AG04450 (cell line): ENCODE data around the gene NPY1R. TPM values are rescaled to one million over a fixed set of nuclear protein-coding genes. Genes with fewer than 3 reads are reported as not detected.

Experiments
- CTCF ChIA-PET: fragments of 300-600, 350-600 bp; formaldehyde crosslinking; extraction: SDS; loops from one replicate; lab custom pipeline; 2022; ENCODE audit warnings: antibody characterized with exemption, inconsistent platforms; lab: Charles Lee
- POLR2A ChIA-PET: fragments of 350-600 bp; formaldehyde crosslinking; extraction: SDS; loops from one replicate; lab custom pipeline; 2021; ENCODE audit warnings: antibody characterized with exemption, inconsistent platforms; lab: Yijun Ruan, JAX
- DNase-seq: peaks from one replicate; pipeline ENCODE4 v3.0.0-alpha.2; 2011; ENCODE audit warnings: low read depth, low spot score
- H3K27ac ChIP-seq: one replicate; pipeline ENCODE4 v1.5.1; 2012; ENCODE audit warnings: low read depth, low read length, control low read depth
- H3K27me3 ChIP-seq: one replicate; pipeline ENCODE4 v1.6.0; 2012; ENCODE audit warnings: low read length; ENCODE audit not compliant: control insufficient read depth, insufficient read depth
- H3K4me3 ChIP-seq: 2 replicates; pipeline ENCODE4 v1.5.1; 2011; ENCODE audit warnings: mild to moderate bottlenecking, low read depth, low read length, control low read depth
- H3K9me3 ChIP-seq: 2 replicates; pipeline ENCODE4 v1.5.1; 2012; ENCODE audit warnings: low read length; ENCODE audit not compliant: control insufficient read depth, insufficient read depth
- polyA plus RNA-seq: library from polyadenylated mRNA; depleted of rRNA; stranded (reverse); fragments of >200 nt; gene quantifications from 2 replicates; pipeline ENCODE4 v1.2.3, GENCODE V29; 2011
- TF ChIP-seq, protein P1 (sequence below): IDR thresholded peaks from 2 replicates; pipeline ENCODE4 v1.5.1; 2011; ENCODE audit warnings: low read depth, low read length, control low read depth, inconsistent platforms

Gene NPY1R
- polyA plus RNA-seq, 1 experiment, result not detected

DNA sequence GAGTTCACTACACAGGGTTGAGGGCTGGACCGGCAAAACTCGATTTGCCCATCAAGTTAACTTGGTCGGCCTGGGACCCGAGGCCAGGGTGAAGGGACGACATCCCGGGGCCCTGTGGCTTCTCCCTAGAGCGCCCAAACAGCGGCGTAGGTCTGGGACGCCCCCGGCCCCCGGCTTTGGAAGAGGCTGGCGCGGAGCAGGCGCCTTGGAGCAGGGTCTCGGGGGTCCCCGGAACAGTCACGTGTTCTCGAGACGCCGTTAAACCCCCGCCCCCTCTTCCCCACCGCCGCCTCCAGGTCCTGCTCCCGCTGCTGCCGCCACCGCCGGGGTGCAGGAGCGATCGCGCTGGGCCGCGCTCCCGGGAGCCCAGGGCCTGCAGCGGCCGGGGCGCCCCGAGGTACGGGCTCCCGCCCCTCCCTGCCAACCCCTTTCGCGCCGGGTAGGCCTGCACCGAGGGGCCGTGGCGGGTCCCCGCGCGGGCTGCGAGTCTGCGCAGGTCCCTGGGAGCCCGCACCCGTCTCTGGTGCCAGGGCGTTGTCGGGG is 11.3 kb upstream of the NPY1R start, which contains the start of gene NPY5R:
TSS of gene NPY5R (plus strand) at position 289 of the 543 bp plus-strand sequence. CDS start 6,382 bp downstream, outside the sequence.
- Histone ChIP-seq H3K9me3 (no peaks in the 10 kb centered on the region), H3K27me3 (peaks cover 10% of the 10 kb centered on the region), H3K4me3 (no peak within 1 kb of the TSS), H3K27ac (no peak within 1 kb of the TSS)
- TF ChIP-seq, protein P1, sequence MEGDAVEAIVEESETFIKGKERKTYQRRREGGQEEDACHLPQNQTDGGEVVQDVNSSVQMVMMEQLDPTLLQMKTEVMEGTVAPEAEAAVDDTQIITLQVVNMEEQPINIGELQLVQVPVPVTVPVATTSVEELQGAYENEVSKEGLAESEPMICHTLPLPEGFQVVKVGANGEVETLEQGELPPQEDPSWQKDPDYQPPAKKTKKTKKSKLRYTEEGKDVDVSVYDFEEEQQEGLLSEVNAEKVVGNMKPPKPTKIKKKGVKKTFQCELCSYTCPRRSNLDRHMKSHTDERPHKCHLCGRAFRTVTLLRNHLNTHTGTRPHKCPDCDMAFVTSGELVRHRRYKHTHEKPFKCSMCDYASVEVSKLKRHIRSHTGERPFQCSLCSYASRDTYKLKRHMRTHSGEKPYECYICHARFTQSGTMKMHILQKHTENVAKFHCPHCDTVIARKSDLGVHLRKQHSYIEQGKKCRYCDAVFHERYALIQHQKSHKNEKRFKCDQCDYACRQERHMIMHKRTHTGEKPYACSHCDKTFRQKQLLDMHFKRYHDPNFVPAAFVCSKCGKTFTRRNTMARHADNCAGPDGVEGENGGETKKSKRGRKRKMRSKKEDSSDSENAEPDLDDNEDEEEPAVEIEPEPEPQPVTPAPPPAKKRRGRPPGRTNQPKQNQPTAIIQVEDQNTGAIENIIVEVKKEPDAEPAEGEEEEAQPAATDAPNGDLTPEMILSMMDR, result no peak
- DNase-seq, result no peak
- ChIA-PET CTCF (no interaction called here), POLR2A (no interaction called here)

GRCh38 chr4:163335384-163335783 is 3.0 kb upstream of the NPY1R start:
- Histone ChIP-seq H3K27ac (no peak overlapping the region), H3K4me3 (no peak overlapping the region), H3K27me3 (peaks cover 22% of the 10 kb centered on the region), H3K9me3 (no peaks in the 10 kb centered on the region; the same call in 1 of the 2 replicates)
- no peak for DNase-seq
- POLR2A ChIA-PET, result no interaction called here
- CTCF ChIA-PET, result interaction anchor here (0.8 to 2.1 kb wide), 3 partner anchors 228 to 838 kb away, joined by 3 to 8 read pairs (median 4); no protein-coding TSS in a partner anchor
- TF ChIP-seq, protein P1, result no peak

- TF ChIP-seq, protein P1, result no peak
- ChIA-PET CTCF (interaction anchor here (0.6 to 6.1 kb wide), 15 partner anchors 8 to 834 kb away, joined by 3 to 160 read pairs (median 6); no protein-coding TSS in a partner anchor), POLR2A (no interaction called here)
- DNase-seq, result no peak
- Histone ChIP-seq H3K4me3 (peak overlapping the region; percentile 65), H3K27ac (no peak overlapping the region), H3K9me3 (no peaks in the 10 kb centered on the region; the same call in 1 of the 2 replicates), H3K27me3 (peaks cover 22% of the 10 kb centered on the region)
Measured at GRCh38 chr4:163331629-163332376, 593 bp downstream of the NPY1R start.

GRCh38 chr4:163330916-163331628 is 1.3 kb downstream of the NPY1R start:
- Histone ChIP-seq H3K4me3 (no peak overlapping the region), H3K9me3 (no peaks in the 10 kb centered on the region; the same call in 1 of the 2 replicates), H3K27me3 (peaks cover 22% of the 10 kb centered on the region), H3K27ac (no peak overlapping the region)
- ChIA-PET CTCF (interaction anchor here (1.1 to 6.1 kb wide), 8 partner anchors 25 to 834 kb away, joined by 3 to 160 read pairs (median 4); no protein-coding TSS in a partner anchor), POLR2A (no interaction called here)
- TF ChIP-seq, protein P1, result no peak
- DNase-seq, result no peak
